GM18951 (cell line): ENCODE results near the gene ATF4.

Source experiments
- POLR2A ChIP-seq: IDR thresholded peaks from 4 replicates; pipeline ENCODE4 v1.6.1; 2011; ENCODE audit warnings: mild to moderate bottlenecking; ENCODE audit not compliant: insufficient read length, insufficient read depth; ENCODE audit errors: extremely low read depth
- in situ Hi-C: fragments of 300-500 bp; cut with MboI; formaldehyde crosslinking; loops from one replicate; pipeline ENCODE4 v1.12.0; 2022; ENCODE audit warnings: low sequenced_read_pairs, mixed read lengths, inconsistent platforms; ENCODE audit not compliant: unreplicated experiment

The ATF4 gene

GRCh38 chr22:39524089-39524752 is 3.9 kb downstream of the ATF4 start:
- TF ChIP-seq POLR2A: peak; percentile 38
- in situ Hi-C loops: no loop called here

GRCh38 chr22:39524753-39525657 is 4.6 kb downstream of the ATF4 start:
- TF ChIP-seq POLR2A: peak; percentile 34
- in situ Hi-C loops: loop anchor here (25.0 kb wide), 1 partner anchor 812 kb away; the partner anchor contains the start of gene ADSL

GRCh38 chr22:39525658-39525975 is 5.3 kb downstream of the ATF4 start:
- in situ Hi-C loops: loop anchor here (25.0 kb wide), 1 partner anchor 812 kb away; the partner anchor contains the start of gene ADSL
- TF ChIP-seq POLR2A: peak; percentile 32

GRCh38 chr22:39526736-39527171 is 6.4 kb downstream of the ATF4 start:
- peak; percentile 28 for TF ChIP-seq POLR2A
- in situ Hi-C loops: loop anchor here (25.0 kb wide), 1 partner anchor 811 kb away; the partner anchor contains the start of gene ADSL

- in situ Hi-C loops: loop anchor here (25.0 kb wide), 1 partner anchor 810 kb away; the partner anchor contains the start of gene ADSL
- TF ChIP-seq POLR2A: no peak
These were observed 7.2 kb downstream of the ATF4 start for GRCh38 chr22:39527481-39527961.

GRCh38 chr22:39528080-39528661 is 7.8 kb downstream of the ATF4 start:
- no peak for TF ChIP-seq POLR2A
- in situ Hi-C loops: loop anchor here (25.0 kb wide), 1 partner anchor 809 kb away; the partner anchor contains the start of gene ADSL

GRCh38 chr22:39528681-39529486 is 8.5 kb downstream of the ATF4 start:
- in situ Hi-C loops: loop anchor here (25.0 kb wide), 1 partner anchor 808 kb away; the partner anchor contains the start of gene ADSL
- TF ChIP-seq POLR2A: peak; percentile 39

- TF ChIP-seq POLR2A: no peak
- in situ Hi-C loops: loop anchor here (25.0 kb wide), 1 partner anchor 808 kb away; the partner anchor contains the start of gene ADSL
These were observed 9.1 kb downstream of the ATF4 start for GRCh38 chr22:39529487-39529851.

GRCh38 chr22:39530116-39530515 is 9.8 kb downstream of the ATF4 start:
- in situ Hi-C loops: loop anchor here (25.0 kb wide), 1 partner anchor 807 kb away; the partner anchor contains the start of gene ADSL

GRCh38 chr22:39530692-39531331 is 10.4 kb downstream of the ATF4 start:
- TF ChIP-seq POLR2A: peak; percentile 12
- in situ Hi-C loops: loop anchor here (25.0 kb wide), 1 partner anchor 806 kb away; the partner anchor contains the start of gene ADSL

More at GRCh38 chr22:39530116-39530515, 9.8 kb downstream of the ATF4 start:
- no peak for TF ChIP-seq POLR2A

- TF ChIP-seq POLR2A: peak; percentile 99
- in situ Hi-C loops: loop anchor here (25.0 kb wide), 1 partner anchor 805 kb away; the partner anchor contains the start of gene ADSL
These were observed 12.1 kb downstream of the ATF4 start, which contains the start of gene RPS19BP1 for GRCh38 chr22:39532215-39533073. Gene RPS19BP1 (minus strand): TSS chr22:39532748. CDS start chr22:39532738, 10 bp downstream.
